ENCODE data around the gene ERICH6B. TPM values are rescaled to one million over a fixed set of nuclear protein-coding genes. Genes with fewer than 3 reads are reported as not detected.
A peak's percentile ranks its signal among the peaks of the same experiment; 100 is the strongest.
"Not testable (repeated sequence)": the region's sequence is repeated elsewhere in the genome, so short reads cannot be mapped to it uniquely, and the experiment has no call there.

The ERICH6B gene
- total RNA-seq (not detected), total RNA-seq (0 to 0.10 (median 0) reads per million in 29 experiments)
- not detected for total RNA-seq (2013)

DNA sequence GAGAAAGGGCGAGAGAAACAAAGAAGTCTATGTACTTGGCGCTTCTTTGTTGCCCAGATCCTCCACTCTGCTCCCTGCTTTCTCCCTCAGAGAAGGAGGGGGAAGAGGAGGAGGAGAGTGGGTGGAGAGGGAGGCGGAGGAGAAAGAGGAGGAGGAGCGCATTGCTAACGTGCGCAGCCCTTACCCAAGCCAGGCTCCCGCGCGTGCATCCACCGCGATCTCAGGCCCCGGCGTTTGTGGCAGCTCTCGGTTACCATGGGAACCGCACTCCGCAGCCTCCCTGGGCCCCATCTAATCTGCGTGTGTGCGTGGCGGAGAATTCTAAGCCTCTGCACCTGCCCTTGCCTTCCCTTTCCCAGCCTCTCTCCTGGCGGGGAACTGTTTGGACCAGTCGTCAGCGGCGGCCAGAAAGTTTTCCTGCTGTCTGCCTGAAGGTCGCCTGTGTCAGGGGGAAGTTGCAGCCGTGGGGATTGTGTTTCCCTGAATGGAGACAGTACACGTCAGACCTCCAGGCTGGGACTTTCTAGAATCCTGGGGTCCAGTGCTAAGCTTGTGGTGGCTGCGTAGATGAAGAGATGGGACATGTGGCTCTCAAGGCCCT is at the start of gene ERICH6B:
ERICH6B (minus strand) TSS at position 239 of the 601 bp plus-strand sequence. CDS start 18,734 bp downstream, outside the sequence.
- H3K9me3 Mint-ChIP-seq: no peaks in the 10 kb centered on the region
- no peak within 1 kb of the TSS for H3K27ac Mint-ChIP-seq
- H3K27ac ChIP-seq (ENCODE audit: low read length): no peak within 1 kb of the TSS
- H3K36me3 Mint-ChIP-seq: no peaks in the 10 kb centered on the region
- H3K27me3 Mint-ChIP-seq: peaks cover 38 to 70% of the 10 kb centered on the region in 2 donors
- peaks cover 0 to 12% of the 10 kb centered on the region in 2 experiments for H3K27me3 ChIP-seq (replicated peaks in 1 of 2; ENCODE audit: control insufficient read depth in 2 of 2, extremely low read depth in 1 of 2, insufficient read depth in 2 of 2, low read length in 1 of 2)
- CTCF ChIA-PET: no interaction called here
- H3K9me3 ChIP-seq: no peaks in the 10 kb centered on the region
- no peaks in the 10 kb centered on the region for H3K36me3 ChIP-seq (ENCODE audit: control insufficient read depth in 2 of 2, extremely low read depth in 1 of 2, insufficient read depth in 1 of 2, low read length in 1 of 2)
- ATAC-seq (replicated peaks in 1 of 4) (peak in 1 of 4 experiments; percentile 38), DNase-seq (peak in 2 of 35 experiments; percentile 6 to 7)
- WGBS (ENCODE audit: insufficient coverage): 7% methylated on average over 17 of the region's 27 CpGs
- H3K4me3 Mint-ChIP-seq: peak within 1 kb of the TSS in 1 of 3 donors; percentile 9
- POLR2A ChIA-PET: no interaction called here
- peaks cover 0 to 5% of the 10 kb centered on the region in 2 experiments for H3K4me1 ChIP-seq (ENCODE audit: control insufficient read depth in 1 of 2, extremely low read depth in 1 of 2, insufficient read depth in 2 of 2, low read length in 2 of 2)
- peaks cover 0 to 8% (median 5%) of the 10 kb centered on the region in 3 donors for H3K4me1 Mint-ChIP-seq
- no peak within 1 kb of the TSS for H3K4me3 ChIP-seq (ENCODE audit: control insufficient read depth in 1 of 2, extremely low read depth in 1 of 2, low read length in 1 of 2)

DNA sequence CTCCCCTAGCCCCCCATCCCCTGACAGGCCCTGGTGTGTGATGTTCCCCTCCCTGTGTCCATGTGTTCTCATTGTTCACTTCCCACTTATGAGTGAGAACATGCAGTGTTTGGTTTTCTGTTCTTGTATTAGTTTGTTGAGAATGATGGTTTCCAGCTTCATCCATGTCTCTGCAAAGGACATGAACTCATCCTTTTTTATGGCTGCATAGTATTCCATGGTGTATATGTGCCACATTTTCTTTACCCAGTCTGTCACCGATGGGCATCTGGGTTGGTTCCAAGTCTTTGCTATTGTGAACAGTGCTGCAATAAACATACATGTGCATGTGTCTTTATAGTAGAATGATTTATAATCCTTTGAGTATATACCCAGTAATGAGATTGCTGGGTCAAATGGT is 47.4 kb upstream of the ERICH6B start:
- POLR2A ChIA-PET; CTCF ChIA-PET; H3K4me3 ChIP-seq (ENCODE audit: control insufficient read depth in 1 of 2, extremely low read depth in 1 of 2, low read length in 1 of 2); H3K27ac ChIP-seq (ENCODE audit: low read length); H3K36me3 Mint-ChIP-seq; H3K27ac Mint-ChIP-seq; H3K4me1 ChIP-seq (ENCODE audit: control insufficient read depth in 1 of 2, extremely low read depth in 1 of 2, insufficient read depth in 2 of 2, low read length in 2 of 2); H3K4me3 Mint-ChIP-seq; H3K36me3 ChIP-seq (ENCODE audit: control insufficient read depth in 2 of 2, extremely low read depth in 1 of 2, insufficient read depth in 1 of 2, low read length in 1 of 2); DNase-seq; H3K9me3 ChIP-seq; H3K4me1 Mint-ChIP-seq; H3K27me3 ChIP-seq (replicated peaks in 1 of 2; ENCODE audit: control insufficient read depth in 2 of 2, extremely low read depth in 1 of 2, insufficient read depth in 2 of 2, low read length in 1 of 2); H3K9me3 Mint-ChIP-seq; ATAC-seq (replicated peaks in 1 of 4); H3K27me3 Mint-ChIP-seq: not testable (repeated sequence)
- no CpG with 5 or more reads among the region's 1 CpG for WGBS (ENCODE audit: insufficient coverage)

DNA sequence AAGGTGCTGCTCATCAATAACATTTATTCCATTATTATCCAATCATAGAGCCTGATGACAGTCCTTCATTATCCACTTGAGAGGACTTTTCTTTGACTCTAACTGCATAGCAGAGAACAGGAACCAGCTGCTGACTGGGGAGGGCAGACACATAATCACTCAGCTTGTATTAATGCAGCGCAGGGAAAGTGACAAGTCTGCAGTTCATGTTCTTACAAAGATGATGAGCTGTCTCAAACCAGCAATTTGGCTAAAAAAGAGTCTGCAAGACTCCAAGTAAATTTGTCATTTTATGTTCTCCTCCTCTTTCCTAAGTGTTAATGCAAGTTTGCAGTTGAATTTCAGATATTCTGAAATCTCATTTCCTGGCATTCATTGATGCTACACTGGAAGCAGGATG is 46.6 kb upstream of the ERICH6B start:
- WGBS (ENCODE audit: insufficient coverage): no CpG with 5 or more reads among the region's 1 CpG
- Mint-ChIP-seq H3K9me3 (peaks cover 0 to 4% (median 3%) of the 10 kb centered on the region in 3 donors), H3K27me3 (peaks cover 0 to 2% of the 10 kb centered on the region in 2 donors), H3K4me3 (no peak overlapping the region), H3K4me1 (peaks cover 0 to 2% (median 0%) of the 10 kb centered on the region in 3 donors), H3K36me3 (no peaks in the 10 kb centered on the region), H3K27ac (no peak overlapping the region)
- no peaks in the 10 kb centered on the region for H3K36me3 ChIP-seq (ENCODE audit: control insufficient read depth in 2 of 2, extremely low read depth in 1 of 2, insufficient read depth in 1 of 2, low read length in 1 of 2)
- no peaks in the 10 kb centered on the region for H3K4me1 ChIP-seq (ENCODE audit: control insufficient read depth in 1 of 2, extremely low read depth in 1 of 2, insufficient read depth in 2 of 2, low read length in 2 of 2)
- DNase-seq (no peak), ATAC-seq (replicated peaks in 1 of 4) (no peak)
- H3K27me3 ChIP-seq (replicated peaks in 1 of 2; ENCODE audit: control insufficient read depth in 2 of 2, extremely low read depth in 1 of 2, insufficient read depth in 2 of 2, low read length in 1 of 2): no peaks in the 10 kb centered on the region
- ChIA-PET POLR2A (no interaction called here), CTCF (no interaction called here)
- no peak overlapping the region for H3K4me3 ChIP-seq (ENCODE audit: control insufficient read depth in 1 of 2, extremely low read depth in 1 of 2, low read length in 1 of 2)
- H3K27ac ChIP-seq (ENCODE audit: low read length): no peak overlapping the region
- H3K9me3 ChIP-seq: no peaks in the 10 kb centered on the region

DNA sequence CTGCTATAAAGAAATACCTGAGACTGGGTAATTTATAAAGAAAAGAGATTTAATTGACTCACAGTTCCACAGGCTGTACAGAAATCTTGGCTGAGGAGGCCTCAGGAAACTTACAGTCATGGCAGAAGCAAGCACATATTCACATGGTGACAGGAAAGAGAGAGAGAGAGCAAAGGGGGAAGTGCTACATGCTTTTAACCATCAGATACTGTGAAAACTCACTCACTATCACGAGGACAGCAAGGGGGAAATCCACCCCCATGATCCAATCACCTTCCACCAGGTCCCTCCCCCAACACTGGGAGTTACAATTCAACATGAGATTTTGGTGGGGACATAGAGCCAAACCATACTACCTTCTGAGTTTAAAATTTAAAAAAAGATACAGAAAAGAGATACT is 44.9 kb upstream of the ERICH6B start:
- H3K36me3 Mint-ChIP-seq; POLR2A ChIA-PET; H3K27ac Mint-ChIP-seq; H3K27me3 ChIP-seq (replicated peaks in 1 of 2; ENCODE audit: control insufficient read depth in 2 of 2, extremely low read depth in 1 of 2, insufficient read depth in 2 of 2, low read length in 1 of 2); H3K4me1 ChIP-seq (ENCODE audit: control insufficient read depth in 1 of 2, extremely low read depth in 1 of 2, insufficient read depth in 2 of 2, low read length in 2 of 2); H3K4me1 Mint-ChIP-seq; H3K9me3 Mint-ChIP-seq; H3K27ac ChIP-seq (ENCODE audit: low read length); H3K27me3 Mint-ChIP-seq; H3K4me3 Mint-ChIP-seq; ATAC-seq (replicated peaks in 1 of 4); H3K36me3 ChIP-seq (ENCODE audit: control insufficient read depth in 2 of 2, extremely low read depth in 1 of 2, insufficient read depth in 1 of 2, low read length in 1 of 2); H3K9me3 ChIP-seq; CTCF ChIA-PET; DNase-seq; H3K4me3 ChIP-seq (ENCODE audit: control insufficient read depth in 1 of 2, extremely low read depth in 1 of 2, low read length in 1 of 2): not testable (repeated sequence)
- no CpG with 5 or more reads among the region's 1 CpG for WGBS (ENCODE audit: insufficient coverage)

DNA sequence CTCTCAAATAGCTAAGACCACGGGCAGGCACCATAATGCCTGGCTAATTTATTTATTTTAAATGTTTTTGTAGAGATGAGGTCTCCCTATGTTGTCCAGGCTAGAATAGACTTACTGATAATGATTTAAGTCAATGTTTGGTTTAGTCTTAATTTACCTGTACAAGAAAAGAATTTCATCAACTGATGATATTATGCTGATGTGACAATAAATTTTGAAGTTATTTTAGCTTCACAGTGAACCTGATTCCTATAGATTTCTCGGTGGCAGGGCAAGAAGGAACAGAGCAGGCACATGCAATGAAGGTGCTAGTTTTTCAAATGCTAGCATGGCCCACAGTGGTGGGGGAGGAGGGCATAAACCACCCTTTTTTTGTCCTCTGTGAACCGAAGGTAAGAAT is 44.0 kb upstream of the ERICH6B start:
- H3K27ac Mint-ChIP-seq: no peak overlapping the region
- Histone ChIP-seq H3K27ac (ENCODE audit: low read length) (no peak overlapping the region), H3K4me1 (ENCODE audit: control insufficient read depth in 1 of 2, extremely low read depth in 1 of 2, insufficient read depth in 2 of 2, low read length in 2 of 2) (no peaks in the 10 kb centered on the region), H3K27me3 (replicated peaks in 1 of 2; ENCODE audit: control insufficient read depth in 2 of 2, extremely low read depth in 1 of 2, insufficient read depth in 2 of 2, low read length in 1 of 2) (no peaks in the 10 kb centered on the region), H3K36me3 (ENCODE audit: control insufficient read depth in 2 of 2, extremely low read depth in 1 of 2, insufficient read depth in 1 of 2, low read length in 1 of 2) (no peaks in the 10 kb centered on the region), H3K9me3 (no peaks in the 10 kb centered on the region), H3K4me3 (ENCODE audit: control insufficient read depth in 1 of 2, extremely low read depth in 1 of 2, low read length in 1 of 2) (no peak overlapping the region)
- H3K27me3 Mint-ChIP-seq: no peaks in the 10 kb centered on the region
- peaks cover 0 to 4% (median 3%) of the 10 kb centered on the region in 3 donors for H3K9me3 Mint-ChIP-seq
- ChIA-PET CTCF (interaction anchor here in 1 of 2 donors (0.6 kb wide), 1 partner anchor 23 kb away, joined by 3 read pairs; no protein-coding TSS in a partner anchor), POLR2A (no interaction called here)
- peaks cover 0 to 2% (median 0%) of the 10 kb centered on the region in 3 donors for H3K4me1 Mint-ChIP-seq
- no CpG with 5 or more reads among the region's 3 CpGs for WGBS (ENCODE audit: insufficient coverage)
- ATAC-seq (replicated peaks in 1 of 4) (no peak), DNase-seq (no peak)
- no peak overlapping the region for H3K4me3 Mint-ChIP-seq
- no peaks in the 10 kb centered on the region for H3K36me3 Mint-ChIP-seq

DNA sequence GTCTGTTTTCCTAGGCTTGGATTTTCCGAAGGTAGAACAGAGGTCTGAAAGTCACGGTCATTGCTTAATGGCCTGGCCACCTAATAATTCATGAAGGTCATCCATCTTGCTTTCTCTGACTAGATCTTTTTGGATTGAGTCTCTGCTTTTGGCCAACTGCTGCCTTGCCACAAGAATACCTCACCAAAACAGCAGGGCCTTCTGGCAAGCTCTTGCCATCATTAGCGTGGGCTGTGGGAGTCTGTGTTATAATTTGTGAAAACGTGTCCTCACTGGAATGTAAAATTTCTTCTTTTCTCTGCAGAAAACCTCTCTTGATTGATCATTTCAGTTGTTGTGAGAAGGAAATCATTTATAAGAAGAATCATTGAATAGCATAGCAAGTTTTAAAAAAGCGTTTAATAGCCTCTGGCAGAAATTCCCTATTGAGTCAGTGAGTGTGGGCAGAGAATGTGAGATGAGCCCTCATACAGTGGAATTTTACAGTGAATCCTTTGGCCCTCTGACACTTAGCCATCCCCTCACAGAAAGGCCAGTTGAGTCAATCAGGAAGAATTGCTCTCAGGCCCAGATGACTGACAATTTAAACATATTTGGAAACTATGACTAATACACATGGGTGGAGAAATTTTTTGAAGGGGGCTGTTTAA is 43.2 kb upstream of the ERICH6B start:
- H3K36me3 Mint-ChIP-seq: no peaks in the 10 kb centered on the region
- DNase-seq: no peak
- POLR2A ChIA-PET: no interaction called here

More for the DNA sequence above, 43.2 kb upstream of the ERICH6B start:
- no peaks in the 10 kb centered on the region for H3K27me3 ChIP-seq (replicated peaks in 1 of 2; ENCODE audit: control insufficient read depth in 2 of 2, extremely low read depth in 1 of 2, insufficient read depth in 2 of 2, low read length in 1 of 2)
- Mint-ChIP-seq H3K9me3 (peaks cover 0 to 4% (median 3%) of the 10 kb centered on the region in 3 donors), H3K27me3 (no peaks in the 10 kb centered on the region), H3K4me1 (peaks cover 0 to 2% (median 0%) of the 10 kb centered on the region in 3 donors), H3K4me3 (no peak overlapping the region), H3K27ac (no peak overlapping the region)
- H3K4me1 ChIP-seq (ENCODE audit: control insufficient read depth in 1 of 2, extremely low read depth in 1 of 2, insufficient read depth in 2 of 2, low read length in 2 of 2): no peaks in the 10 kb centered on the region
- 100% methylated on average over 1 of the region's 5 CpGs for WGBS (ENCODE audit: insufficient coverage)
- CTCF ChIA-PET: no interaction called here
- no peak overlapping the region for H3K27ac ChIP-seq (ENCODE audit: low read length)
- H3K36me3 ChIP-seq (ENCODE audit: control insufficient read depth in 2 of 2, extremely low read depth in 1 of 2, insufficient read depth in 1 of 2, low read length in 1 of 2): no peaks in the 10 kb centered on the region
- no peaks in the 10 kb centered on the region for H3K9me3 ChIP-seq
- ATAC-seq (replicated peaks in 1 of 4): no peak
- no peak overlapping the region for H3K4me3 ChIP-seq (ENCODE audit: control insufficient read depth in 1 of 2, extremely low read depth in 1 of 2, low read length in 1 of 2)
